Hematopoietic multipotent progenitor cell treated with erythropoietin and hydrocortisone succinate and interleukin-3 and kit ligand, for 4 days (in vitro differentiated cells): ENCODE results near the gene BMX.
A peak's percentile ranks its signal among the peaks of the same experiment; 100 is the strongest.

Source experiments
- DNase-seq: peaks from one replicate; pipeline ENCODE4 v3.0.0-alpha.2; 2015

BMX gene

DNA sequence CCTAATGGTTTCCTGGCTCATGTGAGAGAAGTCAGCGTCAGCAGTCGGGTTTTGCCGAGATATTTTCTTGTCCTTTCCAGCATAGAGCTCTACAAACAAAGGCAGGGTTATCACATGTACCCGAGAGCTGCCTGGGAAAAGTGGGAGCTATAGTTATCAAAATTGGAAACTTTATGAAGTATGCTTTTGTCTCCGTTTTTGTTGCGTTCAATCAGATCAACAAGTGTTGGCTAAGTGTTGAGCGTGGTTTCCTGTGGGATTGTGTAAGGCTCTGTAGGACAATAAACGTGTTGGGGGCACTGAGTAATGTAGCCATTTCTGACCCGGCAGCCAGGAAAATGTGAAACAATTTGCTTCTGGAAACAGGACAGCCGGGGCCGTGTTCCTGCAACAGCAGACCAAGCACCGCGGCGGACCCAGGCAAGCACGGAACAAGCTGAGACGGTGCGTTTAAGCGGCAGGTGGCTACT lies at the start of gene BMX:
TSS of gene BMX (plus strand) at position 311 of the 470 bp plus-strand sequence. CDS start 7,547 bp downstream, outside the sequence.
- DNase-seq = peak; percentile 24

DNA sequence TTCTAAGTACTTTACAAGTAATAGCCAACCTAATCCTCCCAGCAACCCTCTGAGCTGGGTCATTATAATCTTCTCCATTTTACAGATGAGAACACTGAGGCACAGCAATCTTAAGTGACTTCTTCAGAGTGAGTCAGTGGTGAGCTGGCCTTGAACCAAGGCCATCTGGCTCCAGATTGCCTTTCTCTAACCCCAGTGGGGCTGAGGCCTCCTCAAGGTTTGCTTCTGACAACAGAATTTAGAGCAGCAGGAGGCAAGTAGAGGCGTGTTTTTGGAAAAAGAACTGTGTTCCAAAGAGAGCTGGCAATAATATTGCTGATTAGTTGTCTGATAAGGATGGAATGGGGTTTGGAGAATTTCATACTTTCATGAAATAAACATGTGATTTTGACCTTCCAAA lies 48.7 kb upstream of the BMX start:
- no peak for DNase-seq

DNA sequence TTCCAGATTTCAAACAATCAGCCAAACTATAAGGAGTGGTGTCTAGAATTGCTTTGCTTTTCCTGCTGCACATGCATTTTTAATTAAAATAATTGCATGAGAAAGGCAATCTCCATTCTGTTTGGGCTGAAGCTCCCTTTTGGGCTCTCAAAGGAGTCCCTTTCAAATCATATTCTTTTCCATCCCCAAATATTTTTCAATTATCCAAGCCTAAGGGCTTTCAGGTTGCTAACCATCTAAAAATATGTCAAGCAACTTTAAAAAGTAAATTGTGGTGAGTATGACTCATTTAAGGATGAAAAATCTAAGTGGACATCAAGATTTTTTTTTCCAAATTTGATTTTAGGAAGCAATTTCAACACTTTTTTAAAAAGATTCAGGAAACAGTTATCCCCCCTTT lies 35.9 kb upstream of the BMX start:
- no peak for DNase-seq

DNA sequence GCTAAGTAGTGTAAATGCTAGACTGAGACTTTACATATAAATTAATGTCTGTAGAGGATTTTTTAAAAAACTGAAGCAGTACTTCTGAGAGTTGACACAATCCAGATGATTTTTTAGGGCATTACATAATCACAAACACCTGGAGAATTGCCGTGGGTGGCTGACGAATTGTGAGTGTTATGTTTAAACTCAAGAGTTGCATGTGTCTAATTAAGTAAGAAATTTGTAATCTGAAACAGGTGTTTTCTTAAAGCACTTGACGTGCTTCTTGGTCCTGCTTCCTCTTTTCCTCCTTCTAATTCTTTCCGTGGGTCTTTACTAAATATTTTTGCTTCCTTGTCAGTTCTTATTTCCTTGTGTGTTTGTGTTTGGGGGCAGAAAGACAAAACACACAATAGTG lies 35.3 kb upstream of the BMX start:
- DNase-seq = peak; percentile 8

DNA sequence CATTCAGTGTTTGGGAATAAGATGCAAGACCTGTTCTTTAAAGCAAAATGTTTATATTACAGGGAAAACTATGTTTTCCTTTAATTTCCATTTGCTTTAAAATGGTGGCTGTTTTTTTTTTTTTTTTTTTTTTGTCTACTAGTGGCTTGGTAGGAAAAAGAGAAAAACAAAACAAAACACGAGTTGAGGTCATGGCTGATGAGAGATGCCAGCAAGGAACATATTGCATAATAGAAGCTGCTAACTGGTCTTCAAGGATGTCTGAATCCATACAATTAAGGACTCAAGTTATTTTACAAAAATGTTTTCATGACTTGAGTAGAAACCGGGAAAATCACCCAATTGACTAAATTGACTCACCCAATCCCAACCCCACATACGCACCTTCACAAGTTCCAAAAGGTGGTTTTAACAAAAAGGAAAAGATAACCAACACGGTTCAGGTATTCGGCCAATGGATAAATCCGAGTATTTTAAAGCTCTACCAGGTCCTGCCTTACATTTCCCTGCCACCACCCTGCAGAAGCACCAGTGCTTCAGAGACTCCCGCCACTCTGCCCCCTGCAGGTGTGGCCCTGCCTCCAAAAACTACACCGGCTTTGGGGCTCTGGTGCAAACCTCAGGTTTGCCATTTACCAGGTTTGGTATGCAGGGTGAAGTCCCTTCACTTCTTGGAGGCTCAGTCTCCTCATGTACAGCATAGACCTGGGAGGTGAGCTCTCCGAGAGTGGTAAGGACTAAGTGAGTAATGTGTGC lies 34.5 kb upstream of the BMX start:
- DNase-seq = peak; percentile 22

DNA sequence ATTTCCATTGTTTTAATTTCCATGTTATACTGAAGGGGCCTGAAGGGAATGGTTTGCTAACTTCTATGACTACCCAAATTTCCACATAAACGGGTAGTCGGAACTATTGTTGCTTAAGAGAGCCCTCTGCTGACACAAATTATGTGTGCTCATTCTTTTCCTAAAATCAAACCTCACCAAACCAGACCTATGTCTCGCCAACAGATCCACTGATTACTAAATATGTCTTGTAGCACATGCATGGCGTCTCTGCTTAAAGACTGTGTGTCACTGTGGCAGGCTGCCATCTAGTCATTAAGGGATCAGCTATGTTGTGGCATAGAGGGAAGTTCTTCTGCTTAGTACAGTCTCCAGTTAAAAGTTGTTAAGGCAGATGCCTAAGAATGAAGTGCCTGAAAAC lies 32.6 kb upstream of the BMX start:
- DNase-seq = peak; percentile 69

DNA sequence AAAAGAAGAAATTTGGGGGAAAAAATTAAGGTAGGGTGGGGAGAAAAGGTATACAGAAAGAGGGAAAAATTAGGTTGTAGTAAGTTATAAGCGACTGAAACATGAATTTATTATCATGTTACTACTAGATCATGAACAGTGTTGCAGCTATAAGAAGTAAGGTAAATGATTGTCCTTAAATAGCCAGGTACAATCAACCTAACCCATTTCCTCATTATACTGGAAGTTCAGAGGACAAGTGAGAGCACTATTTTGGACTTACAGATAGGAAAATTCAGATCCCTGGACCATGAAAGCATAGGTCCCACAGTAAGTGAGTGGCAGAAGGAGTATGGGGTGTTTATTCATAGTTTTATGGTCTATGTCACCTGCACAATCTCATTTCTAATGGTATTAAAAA lies 31.0 kb upstream of the BMX start:
- DNase-seq = no peak

DNA sequence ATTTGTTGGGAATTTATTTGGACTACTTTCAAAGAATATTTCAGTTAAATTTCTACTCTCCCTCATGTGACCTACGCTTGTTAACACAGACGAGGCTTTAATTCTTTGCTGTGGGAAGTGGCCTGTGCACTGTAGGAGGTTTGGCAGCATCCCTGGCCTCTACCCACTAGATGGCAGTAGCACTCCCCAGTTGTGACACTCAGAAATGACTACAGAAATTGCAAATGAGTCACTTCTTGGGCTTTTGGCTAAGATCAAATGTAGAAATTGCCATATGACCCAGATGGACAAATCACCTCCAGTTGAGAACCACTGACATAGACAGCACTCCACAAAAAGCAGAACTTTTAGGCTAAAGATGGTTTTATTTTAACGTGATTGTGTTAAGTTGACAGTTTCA lies 29.6 kb upstream of the BMX start:
- DNase-seq = peak; percentile 85

DNA sequence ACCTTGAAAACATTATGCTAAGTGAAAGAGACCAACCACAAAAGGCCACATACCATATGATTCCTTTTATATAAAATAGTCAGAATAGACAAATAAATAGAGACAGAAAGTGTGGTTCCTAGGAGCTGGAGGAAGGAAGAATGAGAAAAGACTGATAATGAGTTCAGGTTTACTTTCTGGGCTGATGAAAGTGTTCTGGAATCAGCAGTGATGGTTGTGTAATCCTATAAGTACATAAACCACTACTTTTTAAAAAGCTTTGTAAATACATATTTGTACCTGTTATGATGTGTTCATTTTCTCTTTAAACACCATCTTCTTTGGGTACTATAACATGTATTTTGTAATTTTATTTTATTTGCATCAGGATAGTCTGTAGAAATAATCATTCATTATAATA lies 28.1 kb upstream of the BMX start:
- no peak for DNase-seq

DNA sequence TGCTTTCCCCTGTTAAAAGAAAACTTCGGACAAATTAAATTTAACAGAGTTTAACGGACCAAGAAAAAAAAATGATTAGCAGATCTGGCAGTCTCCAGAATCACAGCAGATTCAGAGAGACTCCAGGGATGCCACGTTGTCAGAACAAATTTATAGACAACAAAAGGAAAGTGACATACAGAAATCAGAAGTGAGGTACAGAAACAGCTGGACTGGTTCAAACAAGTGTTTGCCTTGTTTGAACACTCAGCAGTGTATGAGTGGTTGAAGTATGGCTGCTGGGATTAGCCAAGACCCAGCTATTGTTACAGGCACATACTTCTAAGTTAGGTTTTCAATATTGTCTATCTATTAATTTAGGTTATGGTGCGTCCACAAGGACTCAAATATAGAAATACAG lies 26.6 kb upstream of the BMX start:
- no peak for DNase-seq

DNA sequence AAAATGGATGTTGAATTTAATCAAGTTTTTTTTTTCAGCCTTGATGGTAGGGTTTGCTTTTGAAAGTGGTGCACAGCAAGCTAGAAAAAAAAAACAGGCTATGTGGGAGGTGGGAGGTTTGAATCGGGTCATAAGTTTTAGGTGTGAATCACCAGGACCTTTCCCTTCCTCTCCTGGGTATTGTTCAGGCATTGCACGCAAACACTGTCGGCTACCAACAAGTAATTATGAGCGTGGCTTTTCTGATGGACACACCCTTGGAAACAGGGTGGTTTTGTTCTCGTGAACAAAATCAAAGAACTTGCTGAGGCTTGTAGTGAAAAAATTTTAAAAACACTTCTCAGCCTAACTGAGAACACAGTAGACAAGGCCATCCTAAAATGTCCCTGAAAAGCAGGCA lies 25.6 kb upstream of the BMX start:
- DNase-seq = no peak

DNA sequence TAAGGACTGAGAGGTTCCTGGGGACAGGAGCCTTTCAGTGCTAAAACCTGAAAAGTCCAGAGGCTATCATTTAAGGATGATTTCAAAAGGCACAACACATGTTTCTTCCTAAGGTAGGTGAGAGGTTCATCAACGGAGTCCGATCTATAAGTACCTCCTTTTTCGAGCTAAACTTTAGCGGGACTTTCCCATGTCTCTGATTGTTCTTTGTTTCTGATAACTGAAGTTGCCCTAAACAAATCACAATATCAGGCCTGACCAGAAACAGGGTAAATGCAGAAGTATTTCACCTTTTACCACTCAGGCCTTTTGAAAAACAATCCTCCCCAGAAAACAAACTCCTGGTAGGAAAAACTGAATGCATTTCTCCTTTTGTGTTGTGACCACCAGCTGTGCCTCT lies 25.1 kb upstream of the BMX start:
- no peak for DNase-seq

DNA sequence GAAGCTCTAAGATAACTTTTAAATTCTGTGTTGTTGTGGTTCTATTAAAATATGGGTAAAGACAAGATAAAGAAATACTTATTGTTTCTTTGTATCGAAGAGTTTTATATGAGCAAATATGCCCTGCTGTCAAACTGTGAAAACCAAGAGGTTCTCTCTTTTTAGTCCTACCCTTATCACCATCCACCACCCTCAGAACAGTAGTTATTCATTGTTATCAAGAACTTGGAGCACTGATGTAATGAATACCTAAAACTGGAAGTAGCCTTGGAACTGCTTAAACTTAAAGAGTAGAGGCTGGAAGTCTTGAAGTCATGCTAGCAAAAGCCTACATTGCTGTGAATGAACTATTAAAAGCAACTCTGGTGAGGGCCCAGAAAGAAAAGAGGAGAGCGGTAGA lies 16.7 kb upstream of the BMX start:
- DNase-seq = peak; percentile 60

DNA sequence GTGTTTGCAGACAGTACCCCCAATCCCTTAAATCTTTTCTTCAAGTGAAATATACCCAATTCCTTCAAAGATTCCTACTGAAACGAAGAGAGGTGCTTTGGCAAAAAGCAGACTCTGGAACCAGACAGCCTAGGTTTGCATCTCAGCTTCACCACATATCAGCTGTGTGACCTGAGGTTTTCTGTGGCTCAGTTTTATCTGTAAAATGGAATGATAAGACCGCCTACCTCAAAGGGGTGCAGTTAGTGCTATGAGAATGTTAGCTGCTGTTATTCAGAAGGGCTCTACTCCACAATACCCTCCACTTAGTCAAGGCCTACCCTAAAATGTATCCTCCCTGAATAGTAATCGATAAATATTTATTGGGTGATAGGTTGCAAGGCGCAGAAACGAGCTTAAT lies 8.1 kb upstream of the BMX start:
- peak; percentile 55 for DNase-seq

DNA sequence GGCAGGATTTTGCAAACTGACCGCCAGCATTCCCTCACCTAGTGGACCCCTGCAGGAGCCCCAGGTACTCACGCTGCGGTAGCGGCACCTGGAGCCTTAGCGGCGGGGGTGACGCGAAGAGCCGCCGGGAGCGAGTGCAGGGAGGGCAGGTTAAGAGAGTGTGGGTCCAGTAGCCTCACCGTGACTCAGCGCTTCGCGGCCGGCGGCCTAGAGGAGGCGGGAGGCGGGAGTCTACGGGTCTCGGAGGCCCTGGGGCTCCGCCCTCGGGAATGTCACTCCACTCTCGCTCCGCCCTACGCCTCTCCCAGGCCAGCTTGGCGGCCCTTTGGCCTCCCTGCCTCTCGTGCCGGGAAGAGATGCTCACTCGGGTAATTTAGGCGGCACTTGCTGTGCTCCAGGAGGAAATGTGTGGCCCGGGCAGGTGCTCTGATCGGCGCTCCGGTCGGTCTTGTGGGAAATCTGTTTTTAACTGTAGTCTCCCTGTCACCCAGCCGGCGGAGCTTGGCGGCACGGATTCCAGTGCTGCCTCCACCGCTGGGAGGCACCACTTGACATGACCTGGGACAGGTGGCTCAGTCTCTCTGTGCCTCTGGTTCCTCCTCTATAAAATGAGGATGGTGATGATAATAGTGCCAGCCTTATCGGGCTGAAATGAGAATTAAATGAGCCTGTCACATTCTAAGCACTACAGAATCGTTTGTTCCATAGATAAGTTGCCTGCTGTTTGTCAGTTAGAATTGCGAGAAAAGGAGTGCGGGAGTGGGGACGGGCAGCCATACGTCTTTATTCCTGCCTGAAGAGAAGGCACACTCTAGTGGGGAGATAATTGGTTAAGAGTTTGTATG lies 7.3 kb upstream of the BMX start, which contains the start of gene PIR:
TSS of gene PIR (minus strand) at position 216 of the 845 bp plus-strand sequence. CDS start 2,076 bp downstream, outside the sequence.
- peak; percentile 94 for DNase-seq

DNA sequence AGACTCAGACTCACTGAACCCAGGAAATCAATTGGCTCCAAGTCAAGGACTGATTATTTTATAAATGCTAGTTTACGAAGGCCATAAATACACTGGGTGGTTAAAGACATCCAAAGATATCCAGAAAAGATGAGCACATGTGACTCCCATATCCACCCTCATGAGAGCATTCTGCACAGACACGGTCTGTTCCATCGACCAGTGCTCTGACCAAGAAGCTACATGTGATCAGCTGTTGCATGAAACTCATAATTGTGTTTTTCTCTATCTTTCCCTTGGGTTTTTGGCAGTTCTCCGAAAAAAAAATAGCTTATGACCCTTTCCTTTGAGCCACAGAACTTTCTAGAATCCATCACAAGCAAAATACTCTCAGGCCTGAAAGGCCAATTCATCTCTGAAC lies 4.8 kb upstream of the BMX start:
- DNase-seq = no peak

DNA sequence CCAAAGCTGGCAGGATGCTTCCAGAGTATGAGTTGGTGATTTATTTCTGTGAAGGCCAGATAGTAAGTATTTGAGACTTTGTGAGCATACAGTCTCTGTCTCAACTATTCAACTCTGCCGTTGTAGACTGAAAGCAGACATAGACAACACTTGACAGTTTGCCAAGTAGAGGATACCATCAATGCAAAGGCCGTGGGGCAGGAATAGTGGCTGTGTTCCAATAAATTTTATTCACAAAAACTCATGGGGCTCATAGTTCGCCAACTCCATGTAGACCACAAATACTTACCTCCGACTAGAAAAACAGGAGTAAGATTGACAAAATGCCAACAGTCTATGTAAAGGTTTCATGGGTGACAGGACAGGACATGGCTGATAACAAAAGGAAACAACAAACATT lies 3.8 kb upstream of the BMX start:
- no peak for DNase-seq

DNA sequence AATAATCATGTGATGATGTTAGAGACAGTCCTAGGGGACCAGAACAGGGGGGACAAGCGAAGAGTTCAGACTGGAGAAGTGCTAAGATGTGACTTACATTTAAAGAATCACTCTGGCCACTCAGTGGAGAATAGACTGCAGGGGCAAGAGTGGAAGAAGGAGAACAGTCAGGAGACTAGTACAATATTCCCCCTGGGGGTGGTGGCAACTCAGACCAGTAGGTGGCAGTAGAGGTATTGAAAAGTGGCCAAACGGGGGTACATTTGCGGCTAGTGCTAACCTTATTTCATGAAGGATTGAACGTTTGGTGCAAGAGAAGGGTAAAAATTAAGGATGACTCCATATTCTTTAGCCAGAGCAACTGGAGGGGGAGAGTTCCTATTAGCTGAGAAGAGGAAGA lies 2.7 kb upstream of the BMX start:
- peak; percentile 83 for DNase-seq

DNA sequence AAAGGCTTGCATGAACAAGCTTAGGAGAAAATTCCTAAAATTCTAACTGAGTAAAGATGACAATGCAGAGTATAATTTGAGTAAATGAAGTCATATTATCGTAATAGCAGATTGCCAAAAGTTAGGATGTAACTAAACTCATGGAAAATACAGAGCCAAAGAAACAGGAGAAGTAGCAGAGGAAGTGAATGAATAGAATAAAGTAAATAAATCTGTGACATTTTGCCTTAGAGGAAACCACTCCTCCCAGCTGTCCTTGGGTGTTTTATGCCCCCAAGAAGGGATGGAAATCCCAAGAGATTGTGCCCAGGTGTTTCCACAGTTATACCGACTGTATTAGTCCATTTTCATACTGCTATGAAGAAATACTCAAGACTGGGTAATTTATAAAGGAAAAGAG lies 1.9 kb upstream of the BMX start:
- DNase-seq = no peak

DNA sequence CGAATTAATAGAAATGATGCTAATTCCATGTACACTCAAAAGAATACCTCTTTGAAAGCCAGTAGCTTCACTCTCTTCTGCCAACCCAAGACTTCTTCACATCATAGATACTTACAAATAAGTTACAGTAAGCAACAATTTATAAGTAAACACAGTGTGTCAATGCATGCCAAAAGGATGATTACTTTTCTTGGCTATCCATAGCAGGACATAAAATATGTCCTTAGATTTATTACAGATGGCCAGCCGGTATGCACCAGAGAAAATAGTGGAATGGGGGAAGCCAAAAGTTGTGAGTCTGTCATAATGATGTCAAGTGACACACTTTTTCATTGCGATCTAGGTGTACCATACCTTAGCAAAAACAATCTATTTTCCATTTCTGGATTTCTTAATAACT lies 631 bp upstream of the BMX start:
- no peak for DNase-seq

DNA sequence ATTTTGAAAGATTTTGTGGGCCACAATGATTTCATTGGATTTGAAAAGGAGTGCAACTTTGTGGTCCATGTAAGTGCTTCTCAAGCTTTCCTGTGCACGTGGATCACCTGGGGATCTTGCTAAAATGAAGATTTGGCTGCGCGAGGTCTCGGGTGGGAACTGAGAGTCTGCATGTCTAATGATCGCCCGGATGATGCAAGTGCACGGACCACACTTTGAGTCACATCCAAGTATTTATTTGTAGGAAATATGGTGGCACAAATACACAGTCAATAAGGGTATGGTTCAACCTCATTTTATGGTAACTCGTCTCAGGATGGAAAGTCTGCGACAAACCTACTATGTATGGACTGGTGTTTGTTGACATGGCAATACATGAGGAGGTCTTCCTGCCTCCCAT lies 899 bp downstream of the BMX start:
- no peak for DNase-seq

DNA sequence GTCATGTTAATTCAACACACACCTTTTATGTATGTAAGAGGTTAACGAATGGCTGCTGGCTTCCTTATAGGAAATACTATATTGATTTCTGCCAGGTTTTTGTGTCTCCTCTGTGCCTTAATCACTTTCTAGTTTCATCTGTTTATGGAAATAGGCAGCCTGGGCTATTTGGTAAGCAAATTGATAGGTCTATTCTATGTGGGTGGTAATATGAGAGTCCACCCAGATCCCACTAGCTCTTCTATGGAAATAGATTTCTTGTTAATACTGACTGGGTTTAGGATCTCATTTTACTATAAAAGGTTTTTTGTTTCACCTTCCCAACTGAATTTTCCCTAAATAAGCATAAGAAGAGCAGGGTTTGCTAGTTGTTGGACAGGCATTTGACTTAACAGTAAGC lies 4.1 kb downstream of the BMX start:
- no peak for DNase-seq

DNA sequence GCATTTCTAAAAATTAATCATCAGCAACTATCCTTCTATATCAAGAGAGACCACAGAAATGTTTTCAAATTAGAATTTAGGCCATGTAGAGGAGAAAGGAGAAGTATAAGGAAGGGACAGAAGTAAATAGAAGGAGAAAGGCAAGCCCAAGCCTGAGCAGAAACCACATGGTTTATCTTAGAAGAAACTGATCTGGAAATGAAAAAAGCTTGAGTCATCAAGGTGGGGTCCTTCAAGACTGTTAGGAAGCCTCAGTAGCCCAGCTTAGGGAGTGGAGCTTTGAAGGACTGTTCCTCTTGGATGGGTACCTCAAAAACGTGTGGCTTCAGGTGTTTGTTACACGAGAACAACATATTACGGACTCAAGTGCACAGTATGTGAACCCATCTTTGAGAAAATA lies 4.5 kb downstream of the BMX start:
- DNase-seq = peak; percentile 69

DNA sequence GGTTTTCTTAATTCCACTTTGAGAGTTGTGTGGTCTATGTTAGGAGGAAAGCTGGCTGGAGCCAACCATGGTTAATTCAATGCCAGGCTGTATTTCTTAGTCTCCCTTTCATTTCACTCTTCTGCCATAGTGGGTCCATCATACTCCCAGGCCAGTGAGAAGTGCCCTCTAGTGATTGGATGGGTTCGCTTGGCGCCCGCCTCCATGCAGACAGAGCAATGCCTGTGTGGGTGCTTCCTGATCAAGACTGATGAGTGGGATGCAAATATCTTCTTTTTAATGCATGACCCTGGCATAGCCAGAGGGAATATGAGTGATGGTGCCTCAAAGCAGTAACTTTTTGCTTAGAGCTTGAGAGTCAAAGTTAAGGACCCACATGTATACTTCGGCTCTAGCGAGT lies 6.4 kb downstream of the BMX start:
- DNase-seq = no peak
